OCI-LY7 (cell line): ENCODE results near the gene NLN. TPM values are rescaled to one million over a fixed set of nuclear protein-coding genes. Genes with fewer than 3 reads are reported as not detected.
"Not testable (repeated sequence)": the region's sequence is repeated elsewhere in the genome, so short reads cannot be mapped to it uniquely, and the experiment has no call there.

Experiments used
- BruUV-seq: library from RNA; stranded (reverse); fragments of 400-500 nt; replicated peaks from 2 replicates; lab custom pipeline; 2021; lab: Mats Ljungman, UMichigan
- CTCF ChIA-PET: fragments of 300-600 bp; sonication (Branson Sonifier 250); formaldehyde crosslinking; loops from one replicate; lab custom pipeline; 2022; ENCODE audit warnings: antibody characterized with exemption; ENCODE audit not compliant: unreplicated experiment; lab: Charles Lee
- POLR2A ChIA-PET: fragments of 300-600 bp; sonication (Branson Sonifier 250); formaldehyde crosslinking; loops from one replicate; lab custom pipeline; 2022; ENCODE audit warnings: antibody characterized with exemption; lab: Charles Lee
- DNase-seq: peaks from one replicate; pipeline ENCODE4 v3.0.0-alpha.2; 2015; ENCODE audit warnings: low spot score
- H2AFZ ChIP-seq: fragments of 200-600 bp; sonication (generic), shearing (Covaris generic); 2 replicates; pipeline ENCODE4 v1.6.1; 2014; ENCODE audit warnings: mild to moderate bottlenecking, antibody characterized with exemption, low read length, moderate library complexity
- H3K27ac ChIP-seq: fragments of 200-600 bp; sonication (generic); 2 replicates; pipeline ENCODE4 v1.5.1; 2014; ENCODE audit warnings: mixed run types, low read depth, mild to moderate bottlenecking, moderate library complexity, low read length, inconsistent platforms; ENCODE audit not compliant: poor library complexity, severe bottlenecking
- H3K36me3 ChIP-seq: fragments of 200-600 bp; sonication (generic); 2 replicates; pipeline ENCODE4 v1.6.1; 2014; ENCODE audit warnings: mild to moderate bottlenecking, antibody characterized with exemption, low read length, moderate library complexity, mixed read lengths; ENCODE audit not compliant: insufficient read depth
- H3K4me1 ChIP-seq: fragments of 200-600 bp; sonication (generic); 2 replicates; pipeline ENCODE4 v1.5.1; 2014; ENCODE audit warnings: mild to moderate bottlenecking, low read length; ENCODE audit not compliant: insufficient read depth, poor library complexity, severe bottlenecking
- H3K4me2 ChIP-seq: fragments of 200-600 bp; sonication (generic); 2 replicates; pipeline ENCODE4 v1.6.1; 2014; ENCODE audit warnings: mild to moderate bottlenecking, low read length
- H3K4me3 ChIP-seq: fragments of 200-600 bp; sonication (generic); 2 replicates; pipeline ENCODE4 v1.5.1; 2014; ENCODE audit warnings: mild to moderate bottlenecking, low read depth, low read length; ENCODE audit not compliant: poor library complexity, severe bottlenecking
- H3K79me2 ChIP-seq: fragments of 200-600 bp; sonication (generic); 2 replicates; pipeline ENCODE4 v1.6.1; 2016; ENCODE audit warnings: low read depth, mild to moderate bottlenecking, low read length, moderate library complexity, mixed read lengths; ENCODE audit not compliant: insufficient read depth
- H3K9me2 ChIP-seq: fragments of 200-600 bp; sonication (generic); 2 replicates; pipeline ENCODE4 v1.6.1; 2016; ENCODE audit warnings: mild to moderate bottlenecking, low read length, mixed read lengths; ENCODE audit not compliant: insufficient read depth
- H3K9me3 ChIP-seq: fragments of 200-600 bp; sonication (generic); 2 replicates; pipeline ENCODE4 v1.6.1; 2014; ENCODE audit warnings: mild to moderate bottlenecking, mixed run types, low read length, mixed read lengths
- H4K20me1 ChIP-seq: fragments of 200-600 bp; sonication (generic); 2 replicates; pipeline ENCODE4 v1.6.1; 2014; ENCODE audit warnings: mild to moderate bottlenecking, antibody characterized with exemption, low read length, moderate library complexity, mixed read lengths; ENCODE audit not compliant: insufficient read depth
- EZH2phosphoT487 ChIP-seq: fragments of 200-600 bp; sonication (generic); IDR thresholded peaks from 2 replicates; pipeline ENCODE4 v1.6.1; 2018; ENCODE audit warnings: low read depth, borderline replicate concordance, mild to moderate bottlenecking, mixed run types, antibody characterized with exemption, low read length, moderate library complexity, mixed read lengths
- intact Hi-C: fragments of 100-400 bp; cut with micrococcal nuclease; formaldehyde crosslinking; loops from one replicate; pipeline ENCODE4 v1.10.0; 2022; ENCODE audit not compliant: unreplicated experiment
- total RNA-seq, 2 experiments: library from RNA; depleted of rRNA in 1 of 2; stranded (reverse); fragments of >200 nt in 1 of 2; shearing (Covaris generic) in 1 of 2; gene quantifications; 2 replicates each; pipeline ENCODE4 v1.2.3, GENCODE V29; 2014 to 2022
- TF ChIP-seq, protein P1 (sequence below): fragments of 200-600 bp; sonication (generic); conservative IDR thresholded peaks from 2 replicates; pipeline ENCODE4 v1.5.1; 2014; ENCODE audit warnings: mild to moderate bottlenecking, antibody characterized with exemption, low read length, moderate library complexity, mixed read lengths

NLN gene
- total RNA-seq, 2 experiments from 2014 or later = 14.9 to 26.0 TPM

DNA sequence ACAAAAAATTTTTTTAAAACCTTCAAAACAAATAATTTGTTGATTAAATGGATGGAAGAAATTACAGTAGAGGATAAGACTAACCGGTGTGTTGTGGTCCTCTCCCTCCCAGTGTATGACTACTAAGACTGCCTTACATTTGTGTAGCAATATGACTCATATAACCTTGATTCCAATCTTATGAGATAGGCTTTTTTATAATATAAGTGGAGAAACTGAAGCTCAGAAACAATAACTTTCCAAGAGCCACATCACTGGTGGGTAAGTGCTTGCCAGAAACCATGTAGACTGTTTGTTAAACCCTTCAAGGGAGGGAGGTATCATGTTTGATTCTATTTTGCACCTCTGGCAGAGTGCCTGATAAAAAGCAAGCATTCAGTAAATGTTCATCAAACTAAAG, 47.5 kb downstream of the NLN start:
- ChIA-PET POLR2A (no interaction called here), CTCF (no interaction called here)
- Histone ChIP-seq H2AFZ (no peak overlapping the region), H3K9me2 (no peaks in the 10 kb centered on the region), H4K20me1 (no peaks in the 10 kb centered on the region), H3K4me1 (no peaks in the 10 kb centered on the region), H3K36me3 (peaks cover 25% of the 10 kb centered on the region), H3K4me2 (no peak overlapping the region), H3K79me2 (no peaks in the 10 kb centered on the region), H3K4me3 (no peak overlapping the region), H3K27ac (no peak overlapping the region), H3K9me3 (no peaks in the 10 kb centered on the region)
- TF ChIP-seq, protein P1, sequence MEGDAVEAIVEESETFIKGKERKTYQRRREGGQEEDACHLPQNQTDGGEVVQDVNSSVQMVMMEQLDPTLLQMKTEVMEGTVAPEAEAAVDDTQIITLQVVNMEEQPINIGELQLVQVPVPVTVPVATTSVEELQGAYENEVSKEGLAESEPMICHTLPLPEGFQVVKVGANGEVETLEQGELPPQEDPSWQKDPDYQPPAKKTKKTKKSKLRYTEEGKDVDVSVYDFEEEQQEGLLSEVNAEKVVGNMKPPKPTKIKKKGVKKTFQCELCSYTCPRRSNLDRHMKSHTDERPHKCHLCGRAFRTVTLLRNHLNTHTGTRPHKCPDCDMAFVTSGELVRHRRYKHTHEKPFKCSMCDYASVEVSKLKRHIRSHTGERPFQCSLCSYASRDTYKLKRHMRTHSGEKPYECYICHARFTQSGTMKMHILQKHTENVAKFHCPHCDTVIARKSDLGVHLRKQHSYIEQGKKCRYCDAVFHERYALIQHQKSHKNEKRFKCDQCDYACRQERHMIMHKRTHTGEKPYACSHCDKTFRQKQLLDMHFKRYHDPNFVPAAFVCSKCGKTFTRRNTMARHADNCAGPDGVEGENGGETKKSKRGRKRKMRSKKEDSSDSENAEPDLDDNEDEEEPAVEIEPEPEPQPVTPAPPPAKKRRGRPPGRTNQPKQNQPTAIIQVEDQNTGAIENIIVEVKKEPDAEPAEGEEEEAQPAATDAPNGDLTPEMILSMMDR = no peak
- TF ChIP-seq EZH2phosphoT487 = no peak
- no peak for DNase-seq
- intact Hi-C loops = no loop called here
- no TSS peak for BruUV-seq

GRCh38 chr5:65771266-65771665, 49.3 kb downstream of the NLN start:
- H3K4me1 ChIP-seq = no peaks in the 10 kb centered on the region
- H3K4me3 ChIP-seq = no peak overlapping the region
- no peaks in the 10 kb centered on the region for H3K79me2 ChIP-seq
- H3K4me2 ChIP-seq = no peak overlapping the region
- H3K27ac ChIP-seq = no peak overlapping the region
- DNase-seq = no peak
- no peak overlapping the region for H2AFZ ChIP-seq
- CTCF ChIA-PET = no interaction called here
- no peaks in the 10 kb centered on the region for H4K20me1 ChIP-seq
- POLR2A ChIA-PET = interaction anchor here (0.5 to 1.2 kb wide), 2 partner anchors 10 to 140 kb away, joined by 3 to 4 read pairs; no protein-coding TSS in a partner anchor
- BruUV-seq = no TSS peak
- no peaks in the 10 kb centered on the region for H3K9me2 ChIP-seq
- TF ChIP-seq EZH2phosphoT487 = no peak
- TF ChIP-seq, protein P1 = no peak
- no peaks in the 10 kb centered on the region for H3K9me3 ChIP-seq
- H3K36me3 ChIP-seq = peaks cover 16% of the 10 kb centered on the region
- intact Hi-C loops = no loop called here

- H3K4me2 ChIP-seq, H3K27ac ChIP-seq, H3K36me3 ChIP-seq, H2AFZ ChIP-seq, H3K4me3 ChIP-seq, H3K4me1 ChIP-seq, H3K9me3 ChIP-seq, intact Hi-C loops, H3K9me2 ChIP-seq, BruUV-seq, H3K79me2 ChIP-seq, H4K20me1 ChIP-seq, CTCF ChIA-PET, DNase-seq: not testable (repeated sequence)
- POLR2A ChIA-PET = interaction anchor here (0.6 to 0.7 kb wide), 5 partner anchors 12 to 603 kb away, joined by 3 to 7 read pairs (median 3); no protein-coding TSS in a partner anchor
Observed at GRCh38 chr5:65772963-65773362, 51.0 kb downstream of the NLN start.
